ENCODE measurements around the gene SACM1L.

SACM1L gene

GRCh38 chr3:45772341-45773035, 83.3 kb downstream of the SACM1L start:
- no peak for TF ChIP-seq CTCF (IDR thresholded peaks at IDR 0.05; ENCODE audit: insufficient read depth, missing control alignments)
- DNase-seq (ENCODE audit: insufficient read length, low spot score) (no peak), FAIRE-seq (no peak)

- no peak for DNase-seq (ENCODE audit: insufficient read length, low spot score)
- TF ChIP-seq CTCF (IDR thresholded peaks at IDR 0.05; ENCODE audit: insufficient read depth, missing control alignments) = no peak
- FAIRE-seq = no peak
Observed at GRCh38 chr3:45773072-45773471, 83.9 kb downstream of the SACM1L start.

GRCh38 chr3:45773714-45774449, 84.7 kb downstream of the SACM1L start:
- FAIRE-seq = no peak
- no peak for DNase-seq (ENCODE audit: insufficient read length, low spot score)
- no peak for TF ChIP-seq CTCF (IDR thresholded peaks at IDR 0.05; ENCODE audit: insufficient read depth, missing control alignments)

GRCh38 chr3:45774581-45775521, 85.7 kb downstream of the SACM1L start:
- no peak for DNase-seq (ENCODE audit: insufficient read length, low spot score)
- FAIRE-seq = no peak
- TF ChIP-seq CTCF (IDR thresholded peaks at IDR 0.05; ENCODE audit: insufficient read depth, missing control alignments) = no peak

GRCh38 chr3:45775571-45776300, 86.5 kb downstream of the SACM1L start:
- FAIRE-seq = no peak

GRCh38 chr3:45776301-45776595, 87.1 kb downstream of the SACM1L start:
- FAIRE-seq (no peak), DNase-seq (ENCODE audit: insufficient read length, low spot score) (no peak)
- TF ChIP-seq CTCF (IDR thresholded peaks at IDR 0.05; ENCODE audit: insufficient read depth, missing control alignments) = no peak

More at GRCh38 chr3:45775571-45776300, 86.5 kb downstream of the SACM1L start:
- TF ChIP-seq CTCF (IDR thresholded peaks at IDR 0.05; ENCODE audit: insufficient read depth, missing control alignments) = no peak
- no peak for DNase-seq (ENCODE audit: insufficient read length, low spot score)
